HG02970 (cell line): ENCODE measurements around the gene LYRM4.

ENCODE experiments used
- ATAC-seq: cut with Tn5 transposase; IDR thresholded peaks from one replicate; pipeline ENCODE4 v1.9.1; 2021; ENCODE audit warnings: mild to moderate bottlenecking, moderate library complexity, moderate number of reproducible peaks; ENCODE audit not compliant: unreplicated experiment, low FRiP score

LYRM4 gene

GRCh38 chr6:5178806-5179205 is 81.9 kb downstream of the LYRM4 start:
- ATAC-seq, result no peak

DNA sequence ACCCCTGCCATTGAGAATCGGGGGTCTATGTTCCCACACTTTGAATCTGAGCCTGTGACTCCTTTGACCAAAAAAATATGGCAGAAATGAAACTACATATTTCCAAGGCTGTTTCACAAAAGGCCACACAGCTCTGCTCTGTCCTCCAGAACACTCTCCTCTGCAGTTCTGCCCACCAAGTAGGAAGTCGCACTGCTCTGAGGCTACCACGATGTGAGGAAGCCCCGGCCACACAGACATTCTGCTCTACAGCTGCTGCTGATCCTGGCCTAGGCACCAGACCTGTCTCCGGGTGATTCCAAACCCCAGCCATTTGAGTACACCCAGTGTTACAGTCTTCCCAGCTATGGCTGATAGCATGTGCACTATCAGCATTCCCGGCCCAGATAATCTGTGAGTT is 85.1 kb downstream of the LYRM4 start:
- no peak for ATAC-seq

DNA sequence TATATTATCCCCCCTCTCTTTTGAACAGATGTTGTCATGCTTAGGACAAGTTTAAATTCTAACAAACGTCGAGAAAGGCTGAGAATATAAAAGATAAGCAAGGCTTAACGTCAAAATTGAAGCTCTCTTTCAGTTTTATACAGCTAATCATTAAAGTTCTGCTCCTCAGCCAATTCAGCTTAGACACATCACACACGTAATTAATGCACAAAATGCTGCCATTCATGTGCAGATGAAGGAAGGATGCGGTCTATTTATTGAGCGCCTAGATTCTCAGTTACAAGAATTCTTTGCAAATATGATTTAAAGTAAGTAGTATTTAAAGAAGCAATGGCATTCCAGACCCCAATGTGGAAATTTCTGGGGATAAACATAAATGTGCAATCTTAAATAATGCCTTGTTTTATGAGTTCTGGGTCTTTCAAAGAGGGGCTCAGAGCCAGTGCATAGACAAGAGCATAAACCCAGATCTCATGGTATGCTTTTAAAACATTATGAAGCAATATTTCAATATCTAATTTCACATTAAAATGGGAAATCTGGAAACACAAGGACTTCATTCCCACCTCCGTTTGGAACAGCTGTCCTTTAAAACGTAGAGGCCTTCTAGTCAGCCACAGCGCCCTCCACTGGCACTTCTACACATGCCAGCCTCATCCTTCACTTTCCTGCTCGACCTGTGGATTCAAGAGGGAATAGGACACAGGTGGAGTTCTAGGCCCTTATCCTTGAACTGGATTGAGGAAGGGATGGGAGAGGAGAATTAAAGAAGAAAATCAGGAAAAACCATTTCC is 85.8 kb downstream of the LYRM4 start:
- ATAC-seq, result no peak

- peak; percentile 76 for ATAC-seq
Measured at GRCh38 chr6:5174244-5174643, 86.5 kb downstream of the LYRM4 start.

DNA sequence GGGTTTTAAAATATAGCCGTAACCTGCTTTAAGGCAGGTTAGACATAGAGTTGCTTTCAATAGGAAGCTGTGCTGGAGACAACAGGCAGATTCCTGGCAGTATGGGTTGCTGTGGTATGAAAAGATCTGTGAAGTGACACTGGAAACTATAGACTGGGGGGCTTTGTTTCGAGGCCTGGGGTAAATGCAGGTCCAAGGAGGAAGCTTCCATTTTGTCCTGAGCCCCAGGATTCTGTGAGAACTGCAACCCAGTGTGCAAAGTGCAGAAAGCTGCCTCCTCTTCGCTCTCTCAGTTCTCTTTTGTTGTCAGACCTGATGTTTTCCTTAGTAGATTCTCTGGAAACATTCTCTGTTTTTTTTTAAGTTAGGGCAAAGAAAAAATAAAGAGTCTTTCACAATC is 86.9 kb downstream of the LYRM4 start:
- peak; percentile 5 for ATAC-seq

- no peak for ATAC-seq
Measured at GRCh38 chr6:5172897-5173474, 87.8 kb downstream of the LYRM4 start.

DNA sequence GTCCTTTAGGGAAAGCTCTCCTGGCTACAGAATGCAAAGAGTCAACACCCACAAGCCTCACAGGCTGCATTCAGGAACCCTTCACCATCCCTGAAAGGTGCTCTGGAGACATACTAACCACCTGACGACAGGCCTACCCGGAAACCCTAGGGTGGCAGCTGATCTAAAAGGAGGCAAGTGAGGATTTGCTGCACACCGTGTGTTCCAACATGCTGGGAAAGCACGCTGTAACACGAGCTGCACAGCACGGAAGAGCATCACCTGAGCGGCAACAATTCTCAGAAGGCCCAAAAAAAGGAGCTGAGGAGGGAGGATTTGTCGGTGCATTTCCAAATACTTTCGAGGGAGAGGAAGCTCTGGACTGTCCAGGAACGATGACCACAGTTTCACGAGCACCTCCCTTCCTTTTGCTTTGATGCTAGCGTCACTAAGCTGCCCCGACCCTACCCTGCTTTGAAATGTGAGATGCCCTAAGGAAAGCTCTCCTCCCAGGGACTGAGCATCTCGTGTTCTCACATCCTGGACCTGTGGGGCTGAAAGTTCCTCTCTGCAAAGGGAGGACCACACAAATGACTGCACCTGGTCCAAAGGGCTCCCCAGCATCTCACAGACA is 88.6 kb downstream of the LYRM4 start:
- ATAC-seq, result no peak

GRCh38 chr6:5167501-5167900 is 93.2 kb downstream of the LYRM4 start:
- no peak for ATAC-seq

DNA sequence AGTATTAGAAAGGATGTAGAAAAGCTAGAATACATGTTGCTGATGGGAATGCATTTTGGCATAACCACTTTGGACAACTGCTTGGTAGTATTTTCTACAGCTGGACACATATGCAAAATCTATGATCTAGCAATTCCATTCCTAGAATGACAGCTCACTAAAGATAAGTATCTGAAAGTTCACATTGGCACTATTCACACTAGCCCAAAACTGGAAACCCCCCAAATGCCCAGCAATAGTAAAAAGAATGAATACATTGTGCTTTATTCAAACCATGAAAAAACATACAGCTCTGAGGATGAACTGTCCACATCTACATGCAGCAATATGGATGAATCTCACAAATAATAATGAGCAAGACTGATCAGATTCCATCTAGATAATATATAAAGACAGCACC is 96.7 kb downstream of the LYRM4 start:
- no peak for ATAC-seq

- no peak for ATAC-seq
Measured at GRCh38 chr6:5163247-5163646, 97.5 kb downstream of the LYRM4 start.

GRCh38 chr6:5162355-5162754 is 98.4 kb downstream of the LYRM4 start:
- ATAC-seq, result no peak

- ATAC-seq, result no peak
Measured at GRCh38 chr6:5160206-5160605, 100.5 kb downstream of the LYRM4 start.

GRCh38 chr6:5159162-5159561 is 101.6 kb downstream of the LYRM4 start:
- ATAC-seq, result no peak

GRCh38 chr6:5158180-5158579 is 102.6 kb downstream of the LYRM4 start:
- ATAC-seq, result no peak

- no peak for ATAC-seq
Measured at GRCh38 chr6:5157621-5158138, 103.1 kb downstream of the LYRM4 start.

DNA sequence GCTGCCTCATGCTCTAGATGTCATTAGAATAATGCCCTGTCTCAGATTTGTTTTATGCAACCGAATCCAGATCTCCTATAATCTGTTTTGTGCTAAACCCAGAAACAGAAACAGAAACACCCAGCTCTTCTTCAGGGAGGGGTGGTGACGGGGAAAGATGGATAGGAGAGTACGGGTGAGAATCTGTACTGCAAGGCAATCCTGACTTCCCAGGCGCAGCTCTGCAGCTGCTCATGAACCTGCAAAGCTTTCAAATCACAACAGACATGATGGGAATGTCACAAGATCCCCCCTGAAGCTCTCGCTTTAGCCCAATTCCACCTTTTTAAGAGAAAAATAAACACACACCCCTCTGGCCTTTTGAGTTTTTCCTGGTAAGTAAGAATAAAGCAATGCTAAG is 104.1 kb downstream of the LYRM4 start:
- no peak for ATAC-seq

DNA sequence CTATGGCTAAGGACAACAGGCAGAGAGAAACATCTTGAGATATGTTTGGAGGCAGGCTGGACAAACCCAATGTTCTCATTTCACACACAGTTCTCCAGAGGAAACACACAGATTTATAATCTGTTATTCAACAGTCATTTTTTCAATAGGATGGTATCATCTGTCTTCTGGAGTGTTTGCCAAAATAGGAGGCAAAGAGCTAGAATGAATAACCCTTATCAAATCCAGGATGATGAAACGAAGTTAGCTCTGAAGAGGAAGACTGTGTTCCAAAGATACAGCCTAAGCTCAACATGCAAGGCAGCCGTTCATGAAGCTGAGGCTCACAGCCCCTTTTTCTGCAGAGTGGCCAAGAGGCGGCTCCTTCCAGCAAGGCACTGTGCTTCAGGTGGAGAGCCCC is 104.8 kb downstream of the LYRM4 start:
- no peak for ATAC-seq

GRCh38 chr6:5153186-5153585 is 107.6 kb downstream of the LYRM4 start:
- no peak for ATAC-seq

- ATAC-seq, result no peak
Measured at GRCh38 chr6:5152460-5152859, 108.3 kb downstream of the LYRM4 start.

DNA sequence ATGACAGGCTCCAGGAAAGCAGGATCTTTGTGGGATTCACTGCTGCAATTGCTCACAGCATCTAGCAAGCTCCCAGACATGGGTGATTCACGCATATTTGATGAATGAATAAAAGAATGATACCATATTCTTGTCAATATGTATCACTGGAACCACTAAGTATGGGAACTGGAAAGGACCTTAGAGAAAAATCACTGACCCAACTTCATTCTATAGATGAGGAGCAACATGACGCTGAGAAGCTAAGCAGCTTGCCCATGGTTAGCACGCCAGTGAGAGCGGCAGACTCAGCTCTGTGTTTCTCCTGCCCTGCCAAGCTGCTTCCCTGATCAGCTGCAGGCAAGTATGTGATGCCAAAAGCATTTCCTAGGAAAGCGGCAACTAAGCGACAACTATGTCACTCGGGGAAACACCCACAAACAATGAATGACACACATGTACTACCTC is 108.8 kb downstream of the LYRM4 start:
- ATAC-seq, result no peak

- no peak for ATAC-seq
Measured at GRCh38 chr6:5151360-5151954, 109.3 kb downstream of the LYRM4 start.
